Measurements from ENCODE around the gene CHD9.

DNA sequence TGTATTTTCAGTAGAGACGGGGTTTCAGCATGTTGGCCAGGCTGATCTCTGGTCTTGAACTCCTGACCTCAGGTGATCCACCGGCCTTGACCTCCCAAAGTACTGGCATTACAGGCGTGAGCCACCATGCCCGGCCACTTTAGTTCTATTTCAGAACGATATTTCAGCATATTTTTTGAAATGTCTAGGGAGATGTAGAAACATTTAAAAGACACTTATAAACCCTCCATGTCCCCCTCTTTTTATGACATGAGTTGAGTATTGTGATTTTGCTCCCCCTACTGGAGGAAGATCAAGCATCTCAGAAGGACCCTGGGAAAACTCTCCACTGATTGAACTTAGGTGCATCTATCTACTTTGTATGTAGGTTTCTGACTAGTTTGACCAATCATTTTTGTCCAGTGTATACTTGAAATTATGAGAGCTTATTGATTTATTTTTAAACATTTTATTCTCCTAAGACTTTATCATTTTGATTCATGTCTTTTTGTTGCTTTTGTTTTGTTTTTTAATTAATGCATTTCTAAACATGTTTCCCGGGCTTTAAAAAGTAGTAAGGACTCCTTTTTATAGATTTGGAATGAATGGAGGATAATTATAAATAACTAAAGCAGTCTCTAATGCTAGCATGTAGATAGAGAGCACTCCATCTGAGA, 105.1 kb downstream of the CHD9 start:
- TF ChIP-seq BHLHE40 (IDR thresholded peaks at IDR 0.05; ENCODE audit: borderline replicate concordance) = no peak
- TF ChIP-seq SP1 (IDR thresholded peaks at IDR 0.05) = no peak
